Activated naive CD4-positive, alpha-beta T cell treated with anti-CD3 and anti-CD28 coated beads, Interleukin-2, amount 50 U/mL, for 24 hours (primary cell): ENCODE results near the gene HGS.

Source experiments
- H3K27ac Mint-ChIP-seq: one replicate; pipeline ENCODE4 v1.8.0; 2021; ENCODE audit warnings: mild to moderate bottlenecking, mixed read lengths
- H3K27me3 Mint-ChIP-seq: one replicate; pipeline ENCODE4 v1.8.0; 2021; ENCODE audit warnings: mixed read lengths
- H3K36me3 Mint-ChIP-seq: one replicate; pipeline ENCODE4 v1.8.0; 2021; ENCODE audit warnings: mixed read lengths
- H3K4me1 Mint-ChIP-seq: one replicate; pipeline ENCODE4 v1.8.0; 2021; ENCODE audit warnings: mixed read lengths
- H3K4me3 Mint-ChIP-seq: one replicate; pipeline ENCODE4 v1.8.0; 2021; ENCODE audit warnings: mild to moderate bottlenecking, mixed read lengths
- H3K9me3 Mint-ChIP-seq: one replicate; pipeline ENCODE4 v1.8.0; 2021; ENCODE audit warnings: mixed read lengths

The HGS gene

DNA sequence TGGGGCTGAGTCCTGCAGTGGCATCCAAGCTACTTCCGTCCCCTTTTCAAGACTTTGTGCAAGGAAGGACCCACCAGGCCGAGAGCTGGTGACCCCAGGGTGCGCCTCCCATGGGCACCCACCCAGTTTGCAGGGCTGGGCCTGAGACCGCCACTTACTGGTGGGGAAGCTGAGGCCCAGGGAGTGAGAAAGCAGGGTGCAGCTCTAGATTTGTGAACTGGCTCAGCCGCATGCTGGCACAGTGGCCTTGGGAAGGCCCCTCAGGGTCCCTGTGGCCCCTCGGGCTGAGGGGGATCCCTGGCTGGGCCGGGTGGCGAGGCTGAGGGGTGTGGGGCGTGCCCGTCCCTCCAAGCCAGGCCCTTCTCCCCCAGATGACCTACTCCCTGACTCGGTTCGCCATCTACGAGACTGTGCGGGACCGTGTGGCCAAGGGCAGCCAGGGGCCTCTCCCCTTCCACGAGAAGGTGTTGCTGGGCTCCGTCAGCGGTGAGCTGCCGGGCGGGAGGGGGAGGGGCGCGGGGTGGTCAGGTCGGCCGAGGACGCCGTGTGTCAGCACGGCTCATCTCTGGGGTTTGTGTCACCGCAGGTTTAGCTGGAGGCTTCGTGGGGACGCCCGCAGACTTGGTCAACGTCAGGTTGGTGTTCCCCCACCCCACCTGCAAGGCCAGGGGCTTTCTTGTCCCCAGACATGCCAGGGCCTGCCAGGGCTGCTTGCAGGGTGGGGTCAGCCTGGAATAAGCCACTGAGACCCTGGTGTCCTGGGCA is 31.5 kb downstream of the HGS start:
- Mint-ChIP-seq H3K9me3 (no peaks in the 10 kb centered on the region), H3K36me3 (no peaks in the 10 kb centered on the region), H3K27me3 (no peaks in the 10 kb centered on the region), H3K4me3 (no peak overlapping the region), H3K27ac (no peak overlapping the region), H3K4me1 (peaks cover 12% of the 10 kb centered on the region)

DNA sequence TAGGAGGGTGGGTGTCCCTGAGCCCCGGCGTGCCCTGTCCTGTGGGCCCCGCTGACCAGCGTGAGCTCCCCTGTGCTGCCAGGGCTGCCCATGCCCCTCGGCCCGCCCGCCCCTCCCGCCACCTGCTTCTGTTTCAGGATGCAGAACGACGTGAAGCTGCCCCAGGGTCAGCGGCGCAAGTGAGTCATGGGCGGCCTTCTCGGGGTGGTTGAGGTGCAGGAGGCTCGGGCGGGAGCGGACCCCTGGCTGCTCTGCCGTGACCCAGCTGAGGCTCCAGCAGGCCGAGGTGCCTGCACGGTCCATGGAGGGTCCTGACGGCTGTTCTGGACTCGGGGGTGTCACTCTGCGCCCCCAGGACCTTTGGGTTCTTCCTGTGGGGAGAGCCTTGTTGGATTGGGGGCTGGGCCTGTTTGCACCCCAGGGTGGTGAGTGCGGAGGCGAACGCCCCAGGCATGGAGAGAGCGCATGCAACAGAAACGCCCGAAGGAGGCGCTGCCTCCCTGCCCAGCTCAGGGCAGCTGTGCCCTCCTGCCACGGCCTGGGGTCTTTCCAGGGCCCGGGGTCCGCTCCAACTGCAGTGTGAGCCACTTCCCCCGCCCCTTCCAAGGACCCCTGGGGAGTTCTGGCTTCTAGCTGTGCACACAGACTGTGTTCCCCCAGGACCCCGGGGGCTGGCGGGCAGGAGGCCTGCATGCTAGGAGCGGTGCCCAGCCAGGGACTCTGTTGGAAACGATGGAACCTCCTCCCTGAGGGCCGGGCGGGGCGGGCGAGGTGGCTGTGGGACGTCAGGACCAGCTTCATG is 32.3 kb downstream of the HGS start:
- Mint-ChIP-seq H3K27me3 (no peaks in the 10 kb centered on the region), H3K36me3 (no peaks in the 10 kb centered on the region), H3K4me1 (peaks cover 4% of the 10 kb centered on the region), H3K27ac (no peak overlapping the region), H3K9me3 (no peaks in the 10 kb centered on the region), H3K4me3 (no peak overlapping the region)

DNA sequence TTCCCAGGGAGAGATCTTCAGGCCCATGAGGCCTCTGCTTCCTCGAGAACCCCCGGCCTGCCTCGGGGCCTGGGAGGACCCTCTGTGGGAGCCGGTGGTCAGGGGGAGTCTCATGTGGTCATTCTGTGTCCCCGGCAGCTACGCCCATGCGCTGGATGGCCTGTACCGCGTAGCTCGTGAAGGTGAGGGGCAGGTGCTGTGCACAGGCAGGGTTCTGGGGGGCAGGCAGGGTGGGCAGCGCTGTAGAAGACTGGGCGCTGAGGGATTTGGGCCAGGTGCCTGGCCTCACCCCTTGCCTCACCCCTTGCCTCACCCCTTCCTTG is 32.8 kb downstream of the HGS start:
- H3K27ac Mint-ChIP-seq, result no peak overlapping the region
- H3K36me3 Mint-ChIP-seq, result no peaks in the 10 kb centered on the region
- no peaks in the 10 kb centered on the region for H3K9me3 Mint-ChIP-seq
- no peaks in the 10 kb centered on the region for H3K27me3 Mint-ChIP-seq
- no peak overlapping the region for H3K4me3 Mint-ChIP-seq
- peaks cover 4% of the 10 kb centered on the region for H3K4me1 Mint-ChIP-seq

DNA sequence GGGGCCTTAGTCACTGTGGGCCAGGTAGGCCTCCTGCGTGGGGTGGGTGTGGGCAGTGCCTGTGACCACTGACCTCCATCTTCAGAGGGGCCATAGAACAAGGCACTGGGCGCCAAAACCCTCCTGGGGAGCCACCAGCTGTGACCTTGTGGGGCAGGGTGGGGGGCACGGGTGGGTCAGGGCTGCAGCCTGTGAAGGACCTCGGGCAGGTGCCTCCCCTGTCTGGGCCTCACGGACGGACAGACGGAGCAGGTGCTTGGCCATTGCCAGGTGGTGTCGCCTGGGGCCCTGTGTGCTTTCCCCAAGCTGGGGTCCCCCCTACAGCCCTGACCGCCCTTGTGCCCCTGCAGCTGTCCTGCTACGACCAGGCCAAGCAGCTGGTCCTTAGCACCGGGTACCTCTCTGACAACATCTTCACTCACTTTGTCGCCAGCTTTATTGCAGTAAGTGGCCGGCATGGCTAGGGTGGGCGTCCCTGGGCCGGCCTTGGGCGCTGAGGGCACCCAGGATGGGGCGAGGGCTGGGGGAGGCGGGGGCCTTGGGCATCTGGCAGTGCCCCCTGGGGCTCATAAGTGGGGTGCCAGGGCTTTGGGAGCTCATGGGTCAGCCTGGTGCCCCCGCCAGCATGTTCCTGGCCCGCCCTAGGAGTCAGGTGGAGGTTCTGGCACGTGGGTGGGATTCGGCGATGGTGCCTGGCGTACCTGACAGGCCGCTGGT is 33.4 kb downstream of the HGS start:
- Mint-ChIP-seq H3K27me3 (no peaks in the 10 kb centered on the region), H3K4me1 (peaks cover 4% of the 10 kb centered on the region), H3K36me3 (no peaks in the 10 kb centered on the region), H3K9me3 (no peaks in the 10 kb centered on the region), H3K27ac (no peak overlapping the region), H3K4me3 (no peak overlapping the region)

DNA sequence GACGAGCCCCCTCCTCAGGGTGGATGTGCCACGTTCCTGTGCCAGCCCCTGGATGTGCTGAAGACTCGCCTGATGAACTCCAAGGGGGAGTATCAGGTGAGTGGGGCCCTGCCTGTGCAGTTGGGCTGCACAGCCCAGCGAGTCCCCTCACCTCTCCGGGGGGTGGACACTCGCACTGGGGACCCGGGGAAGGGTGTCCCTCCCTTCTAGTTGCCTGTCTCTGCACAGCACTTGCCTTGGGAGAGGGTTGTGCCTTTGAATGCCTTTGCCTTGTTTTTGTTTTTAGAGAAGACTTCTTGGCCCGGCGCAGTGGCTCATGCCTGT is 33.9 kb downstream of the HGS start:
- Mint-ChIP-seq H3K4me3 (no peak overlapping the region), H3K36me3 (no peaks in the 10 kb centered on the region), H3K9me3 (no peaks in the 10 kb centered on the region), H3K27me3 (no peaks in the 10 kb centered on the region), H3K4me1 (peaks cover 3% of the 10 kb centered on the region), H3K27ac (no peak overlapping the region)

DNA sequence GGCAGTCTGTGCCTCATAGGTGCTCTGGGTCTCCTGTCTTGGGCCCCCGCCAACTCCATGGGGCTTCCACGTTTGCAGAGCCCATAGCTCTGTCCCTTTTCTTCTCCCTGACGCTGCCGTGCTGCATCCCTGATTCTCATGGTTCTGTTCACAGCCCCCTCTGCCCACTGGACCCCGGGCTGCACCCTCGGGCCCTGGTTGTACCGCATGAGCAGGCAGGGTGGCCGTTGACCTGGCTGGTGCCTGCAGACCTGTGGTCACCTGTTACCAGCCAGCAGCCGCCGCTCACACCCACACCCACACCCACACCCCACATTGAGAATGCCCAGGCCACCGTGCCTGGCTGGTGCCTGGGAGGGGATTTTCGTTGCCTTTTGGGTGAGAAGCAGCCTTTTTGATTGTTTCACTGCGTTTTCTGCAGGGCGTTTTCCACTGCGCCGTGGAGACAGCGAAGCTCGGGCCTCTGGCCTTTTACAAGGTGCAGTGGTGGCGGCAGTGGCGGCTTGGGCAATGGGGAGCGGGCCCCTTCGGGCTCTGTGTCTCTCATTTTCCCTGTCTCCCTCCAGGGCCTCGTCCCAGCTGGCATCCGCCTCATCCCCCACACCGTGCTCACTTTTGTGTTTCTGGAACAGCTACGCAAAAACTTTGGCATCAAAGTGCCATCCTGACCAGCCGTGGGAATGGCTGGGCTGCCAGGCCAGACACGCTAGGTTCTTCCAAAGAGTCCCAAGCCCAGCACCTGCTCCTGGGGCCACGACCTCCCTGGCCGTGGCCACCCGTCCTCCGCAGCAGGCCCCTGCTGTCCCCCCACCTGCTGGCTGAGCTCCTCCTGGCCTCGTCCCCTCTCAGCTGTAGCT is 35.8 kb downstream of the HGS start:
- Mint-ChIP-seq H3K27me3 (peaks cover 4% of the 10 kb centered on the region), H3K36me3 (no peaks in the 10 kb centered on the region), H3K4me1 (no peaks in the 10 kb centered on the region), H3K4me3 (no peak overlapping the region), H3K9me3 (no peaks in the 10 kb centered on the region), H3K27ac (no peak overlapping the region)

- Mint-ChIP-seq H3K4me3 (no peak overlapping the region), H3K4me1 (no peaks in the 10 kb centered on the region), H3K36me3 (no peaks in the 10 kb centered on the region), H3K27ac (no peak overlapping the region), H3K27me3 (peaks cover 4% of the 10 kb centered on the region), H3K9me3 (no peaks in the 10 kb centered on the region)
Observed at GRCh38 chr17:81720267-81721071, 36.7 kb downstream of the HGS start.

DNA sequence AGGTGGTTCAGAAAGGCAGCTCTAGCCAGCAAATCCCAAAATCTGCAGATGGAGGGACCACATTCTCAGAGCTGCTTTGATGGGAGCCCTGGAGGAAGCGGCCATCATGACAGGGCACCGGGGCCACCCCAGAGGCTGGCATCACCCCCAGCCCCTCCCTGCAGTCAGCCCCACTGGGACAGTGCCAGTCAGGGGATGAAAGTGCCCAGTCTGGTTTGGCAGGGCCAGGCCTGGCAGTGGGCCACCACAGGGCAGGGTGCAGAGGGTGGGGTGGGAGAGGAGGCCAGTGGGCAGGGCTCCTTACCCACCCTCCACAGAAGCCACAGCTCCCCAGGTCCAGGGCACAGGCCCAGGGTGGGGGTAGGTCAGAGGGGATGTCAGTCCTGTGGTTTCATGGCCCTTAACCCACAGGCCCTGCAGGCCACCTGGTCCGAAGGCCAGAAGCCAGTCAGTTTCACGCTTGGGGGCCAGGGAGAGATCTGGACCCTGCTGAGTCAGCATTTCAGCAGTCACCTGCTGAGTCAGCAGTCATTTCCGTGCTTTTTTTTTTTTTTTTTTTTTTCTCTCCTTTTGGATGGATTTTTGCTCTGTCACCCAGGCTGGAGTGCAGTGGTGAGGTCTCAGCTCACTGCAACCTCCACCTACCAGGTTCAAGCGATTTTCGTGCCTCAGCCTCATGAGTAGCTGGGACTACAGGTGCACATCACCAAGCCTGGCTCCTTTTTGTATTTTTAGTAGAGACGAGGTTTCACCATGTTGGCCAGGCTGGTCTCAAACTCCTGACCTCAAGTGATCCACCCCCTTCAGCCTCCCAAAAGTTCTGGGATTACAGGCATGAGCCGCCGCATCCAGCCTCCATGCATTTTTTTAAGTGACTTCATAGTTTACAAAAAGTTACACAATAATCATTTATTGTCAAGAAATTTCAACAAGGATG is 38.6 kb downstream of the HGS start:
- H3K9me3 Mint-ChIP-seq, result no peaks in the 10 kb centered on the region
- no peaks in the 10 kb centered on the region for H3K4me1 Mint-ChIP-seq
- H3K27ac Mint-ChIP-seq, result no peak overlapping the region
- H3K36me3 Mint-ChIP-seq, result no peaks in the 10 kb centered on the region
- H3K4me3 Mint-ChIP-seq, result no peak overlapping the region
- peaks cover 4% of the 10 kb centered on the region for H3K27me3 Mint-ChIP-seq

DNA sequence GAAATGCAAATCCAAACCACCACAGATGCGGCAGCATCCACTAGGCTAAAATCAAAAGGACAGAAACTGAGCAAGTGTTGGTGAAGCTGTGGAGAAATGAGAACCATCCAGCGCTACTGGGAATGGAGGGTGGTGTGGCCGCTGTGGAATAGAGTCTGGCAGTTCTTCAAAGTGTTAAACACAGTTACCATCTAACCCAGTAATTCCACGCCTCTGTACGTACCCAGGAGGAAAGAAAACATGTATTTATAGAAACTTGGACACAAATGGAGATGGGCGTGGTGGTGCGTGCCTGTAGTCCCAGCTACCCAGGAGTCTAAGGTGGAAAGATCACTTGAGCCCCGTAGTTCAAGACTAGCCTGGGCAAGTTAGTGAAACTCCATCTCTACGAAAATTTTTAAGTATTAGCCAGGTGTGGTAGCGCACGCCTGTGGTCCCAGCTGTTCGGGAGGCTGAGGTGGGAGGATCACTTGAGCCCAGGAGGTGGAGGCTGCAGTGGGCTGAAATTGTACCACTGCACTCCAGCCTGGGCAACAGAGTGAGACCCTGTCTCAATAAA is 39.9 kb downstream of the HGS start:
- no peak overlapping the region for H3K4me3 Mint-ChIP-seq
- no peaks in the 10 kb centered on the region for H3K36me3 Mint-ChIP-seq
- no peaks in the 10 kb centered on the region for H3K9me3 Mint-ChIP-seq
- H3K27ac Mint-ChIP-seq, result no peak overlapping the region
- H3K4me1 Mint-ChIP-seq, result no peaks in the 10 kb centered on the region
- peaks cover 4% of the 10 kb centered on the region for H3K27me3 Mint-ChIP-seq

DNA sequence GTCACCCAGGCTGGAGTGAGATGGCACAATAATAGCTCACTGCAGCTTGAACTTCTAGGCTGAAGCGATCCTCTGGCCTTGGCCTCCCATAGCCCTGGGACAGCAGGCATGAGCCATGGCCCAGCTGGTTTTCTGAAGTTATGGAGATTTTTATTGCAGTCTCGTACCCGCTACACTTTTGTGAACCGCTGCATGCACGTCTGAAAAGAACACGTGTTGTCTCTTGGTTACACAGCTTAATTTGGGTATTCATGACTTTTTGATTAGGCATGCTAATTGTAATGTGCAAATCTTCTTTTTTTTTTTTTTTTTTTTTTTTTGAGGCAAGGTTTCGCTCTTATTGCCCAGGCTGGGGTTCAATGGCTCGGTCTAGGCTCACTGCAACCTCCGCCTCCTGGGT is 41.6 kb downstream of the HGS start:
- no peak overlapping the region for H3K4me3 Mint-ChIP-seq

GRCh38 chr17:81726004-81726403 is 42.2 kb downstream of the HGS start:
- no peaks in the 10 kb centered on the region for H3K36me3 Mint-ChIP-seq
- no peaks in the 10 kb centered on the region for H3K9me3 Mint-ChIP-seq
- no peak overlapping the region for H3K27ac Mint-ChIP-seq
- H3K4me1 Mint-ChIP-seq, result no peaks in the 10 kb centered on the region
- H3K4me3 Mint-ChIP-seq, result no peak overlapping the region
- H3K27me3 Mint-ChIP-seq, result peaks cover 5% of the 10 kb centered on the region

More for the DNA sequence above, 41.6 kb downstream of the HGS start:
- Mint-ChIP-seq H3K27ac (no peak overlapping the region), H3K4me1 (no peaks in the 10 kb centered on the region), H3K27me3 (peaks cover 5% of the 10 kb centered on the region), H3K9me3 (no peaks in the 10 kb centered on the region), H3K36me3 (no peaks in the 10 kb centered on the region)

- H3K27me3 Mint-ChIP-seq, result peaks cover 6% of the 10 kb centered on the region
- no peaks in the 10 kb centered on the region for H3K9me3 Mint-ChIP-seq
- no peaks in the 10 kb centered on the region for H3K36me3 Mint-ChIP-seq
- H3K4me3 Mint-ChIP-seq, result no peak overlapping the region
- H3K4me1 Mint-ChIP-seq, result no peaks in the 10 kb centered on the region
- no peak overlapping the region for H3K27ac Mint-ChIP-seq
Observed at GRCh38 chr17:81727324-81728031, 43.7 kb downstream of the HGS start.
